Progenitor cell of endocrine pancreas (in vitro differentiated cells): ENCODE results near the gene DIP2C. TPM values are rescaled to one million over a fixed set of nuclear protein-coding genes. Genes with fewer than 3 reads are reported as not detected.

Experiments used
- DNase-seq: peaks from one replicate; pipeline ENCODE4 v3.0.0; 2021; ENCODE audit warnings: low spot score; ENCODE audit not compliant: unreplicated experiment
- H3K27ac Mint-ChIP-seq: 2 replicates; pipeline ENCODE4 v1.8.0; 2021; ENCODE audit warnings: mild to moderate bottlenecking, moderate library complexity, mixed read lengths
- H3K27me3 Mint-ChIP-seq: 2 replicates; pipeline ENCODE4 v1.8.0; 2021; ENCODE audit warnings: mixed read lengths
- H3K36me3 Mint-ChIP-seq: 2 replicates; pipeline ENCODE4 v1.8.0; 2022; ENCODE audit warnings: mixed read lengths; ENCODE audit not compliant: insufficient read depth
- H3K4me1 Mint-ChIP-seq: 2 replicates; pipeline ENCODE4 v1.8.0; 2021; ENCODE audit warnings: low read depth, mixed read lengths
- H3K4me3 Mint-ChIP-seq: 2 replicates; pipeline ENCODE4 v1.8.0; 2021; ENCODE audit warnings: low read depth, mild to moderate bottlenecking, moderate library complexity, mixed read lengths
- H3K9me3 Mint-ChIP-seq: 2 replicates; pipeline ENCODE4 v1.8.0; 2021; ENCODE audit warnings: low read depth, mixed read lengths
- CTCF ChIP-seq: fragments of 200-600 bp; sonication (generic); IDR thresholded peaks from one replicate; pipeline ENCODE4 v1.5.0; 2021; ENCODE audit warnings: antibody characterized with exemption, mild to moderate bottlenecking; ENCODE audit not compliant: unreplicated experiment
- total RNA-seq: library from RNA; stranded (reverse); gene quantifications from 2 replicates; pipeline ENCODE4 v1.2.1, GENCODE V29; 2021

Gene DIP2C
- total RNA-seq, 1 donor from 2014 or later, result 27.2 TPM

- TF ChIP-seq CTCF, result no peak
Observed at GRCh38 chr10:620971-621370, 68.5 kb downstream of the DIP2C start.

GRCh38 chr10:620417-620816 lies 69.1 kb downstream of the DIP2C start:
- Mint-ChIP-seq H3K27ac (no peak overlapping the region), H3K4me3 (no peak overlapping the region), H3K27me3 (no peaks in the 10 kb centered on the region), H3K36me3 (peaks cover 2% of the 10 kb centered on the region), H3K4me1 (peaks cover 48% of the 10 kb centered on the region), H3K9me3 (no peaks in the 10 kb centered on the region)
- TF ChIP-seq CTCF, result no peak
- no peak for DNase-seq

More at GRCh38 chr10:620971-621370, 68.5 kb downstream of the DIP2C start:
- H3K9me3 Mint-ChIP-seq, result no peaks in the 10 kb centered on the region
- no peak overlapping the region for H3K4me3 Mint-ChIP-seq
- no peak for DNase-seq
- H3K27me3 Mint-ChIP-seq, result no peaks in the 10 kb centered on the region
- no peak overlapping the region for H3K27ac Mint-ChIP-seq
- peaks cover 48% of the 10 kb centered on the region for H3K4me1 Mint-ChIP-seq
- peaks cover 2% of the 10 kb centered on the region for H3K36me3 Mint-ChIP-seq

GRCh38 chr10:619710-620109 lies 69.8 kb downstream of the DIP2C start:
- Mint-ChIP-seq H3K27me3 (no peaks in the 10 kb centered on the region), H3K27ac (no peak overlapping the region), H3K36me3 (peaks cover 2% of the 10 kb centered on the region), H3K4me3 (no peak overlapping the region), H3K4me1 (peaks cover 50% of the 10 kb centered on the region), H3K9me3 (no peaks in the 10 kb centered on the region)
- no peak for DNase-seq
- TF ChIP-seq CTCF, result no peak

GRCh38 chr10:618229-618989 lies 71.1 kb downstream of the DIP2C start:
- Mint-ChIP-seq H3K36me3 (peaks cover 2% of the 10 kb centered on the region), H3K9me3 (no peaks in the 10 kb centered on the region), H3K27me3 (no peaks in the 10 kb centered on the region), H3K4me3 (no peak overlapping the region), H3K4me1 (peaks cover 56% of the 10 kb centered on the region), H3K27ac (no peak overlapping the region)
- DNase-seq, result no peak
- TF ChIP-seq CTCF, result no peak

- Mint-ChIP-seq H3K4me1 (peaks cover 61% of the 10 kb centered on the region), H3K4me3 (no peak overlapping the region), H3K27me3 (no peaks in the 10 kb centered on the region), H3K27ac (no peak overlapping the region), H3K36me3 (peaks cover 2% of the 10 kb centered on the region), H3K9me3 (no peaks in the 10 kb centered on the region)
- no peak for TF ChIP-seq CTCF
- DNase-seq, result no peak
Observed at GRCh38 chr10:617471-617870, 72.0 kb downstream of the DIP2C start.
